ENCODE data around the gene SBNO2.

DNA sequence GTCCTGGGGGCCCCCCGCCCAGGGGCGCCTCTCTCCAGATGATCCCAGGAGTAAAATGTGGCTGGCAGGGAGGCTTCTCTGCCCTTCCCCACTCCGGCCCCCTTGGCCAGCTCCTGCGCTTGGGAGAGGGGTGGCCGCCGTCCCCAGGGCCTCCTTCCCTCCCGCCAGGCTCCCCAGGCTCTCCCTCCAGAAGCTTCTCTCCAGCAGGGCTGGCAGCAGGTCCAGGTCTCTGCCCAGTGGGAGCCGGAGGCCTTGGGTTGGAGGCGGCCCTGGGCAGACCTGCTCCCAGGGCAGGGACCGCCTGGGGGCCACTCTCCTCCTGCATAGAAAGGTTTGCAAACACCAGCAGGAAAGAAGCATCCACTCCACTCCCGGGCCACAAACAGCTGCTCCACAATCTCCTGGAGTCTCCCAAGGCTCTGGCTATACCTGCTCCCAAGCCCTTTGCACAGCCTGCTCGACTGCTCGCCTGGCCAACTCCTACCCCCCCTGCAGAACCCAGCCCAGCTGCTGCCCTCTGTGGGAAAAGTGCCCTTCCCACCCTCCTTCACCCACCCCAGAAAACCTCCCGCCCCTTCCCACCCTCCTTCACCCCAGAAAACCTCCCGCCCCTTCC lies 26.0 kb downstream of the SBNO2 start:
- no peak for TF ChIP-seq POLR2A (IDR thresholded peaks at IDR 0.05)
- TF ChIP-seq, protein P1, sequence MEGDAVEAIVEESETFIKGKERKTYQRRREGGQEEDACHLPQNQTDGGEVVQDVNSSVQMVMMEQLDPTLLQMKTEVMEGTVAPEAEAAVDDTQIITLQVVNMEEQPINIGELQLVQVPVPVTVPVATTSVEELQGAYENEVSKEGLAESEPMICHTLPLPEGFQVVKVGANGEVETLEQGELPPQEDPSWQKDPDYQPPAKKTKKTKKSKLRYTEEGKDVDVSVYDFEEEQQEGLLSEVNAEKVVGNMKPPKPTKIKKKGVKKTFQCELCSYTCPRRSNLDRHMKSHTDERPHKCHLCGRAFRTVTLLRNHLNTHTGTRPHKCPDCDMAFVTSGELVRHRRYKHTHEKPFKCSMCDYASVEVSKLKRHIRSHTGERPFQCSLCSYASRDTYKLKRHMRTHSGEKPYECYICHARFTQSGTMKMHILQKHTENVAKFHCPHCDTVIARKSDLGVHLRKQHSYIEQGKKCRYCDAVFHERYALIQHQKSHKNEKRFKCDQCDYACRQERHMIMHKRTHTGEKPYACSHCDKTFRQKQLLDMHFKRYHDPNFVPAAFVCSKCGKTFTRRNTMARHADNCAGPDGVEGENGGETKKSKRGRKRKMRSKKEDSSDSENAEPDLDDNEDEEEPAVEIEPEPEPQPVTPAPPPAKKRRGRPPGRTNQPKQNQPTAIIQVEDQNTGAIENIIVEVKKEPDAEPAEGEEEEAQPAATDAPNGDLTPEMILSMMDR (IDR thresholded peaks at IDR 0.05), result no peak

Measured in Peyer's patch (tissue), 4 donors.